Ascending aorta (tissue), 2 donors: Measurements from ENCODE around the gene PSTPIP1. TPM values are rescaled to one million over a fixed set of nuclear protein-coding genes. Genes with fewer than 3 reads are reported as not detected.
A peak's percentile ranks its signal among the peaks of the same experiment; 100 is the strongest.

Source experiments
- DNase-seq, 2 donors: peaks; one replicate each; pipeline ENCODE4 v3.0.0-alpha.2; 2019; ENCODE audit warnings: low spot score in 2 of 2
- H3K27ac ChIP-seq, 2 donors: fragments of 200-600 bp; sonication (generic); one replicate each; pipeline ENCODE4 v1.5.1; 2016 to 2017; ENCODE audit warnings: mild to moderate bottlenecking in 1 of 2
- H3K27me3 ChIP-seq: fragments of 200-600 bp; sonication (generic); one replicate; pipeline ENCODE4 v1.5.1; 2017
- H3K36me3 ChIP-seq, 2 donors: fragments of 200-600 bp; sonication (generic); one replicate each; pipeline ENCODE4 v1.5.1; 2016
- H3K4me1 ChIP-seq, 2 donors: fragments of 200-600 bp; sonication (generic); one replicate each; pipeline ENCODE4 v1.5.1; 2016 to 2017; ENCODE audit warnings: mild to moderate bottlenecking in 1 of 2
- H3K4me3 ChIP-seq, 2 donors: fragments of 200-600 bp; sonication (generic); one replicate each; pipeline ENCODE4 v1.5.1; 2016 to 2017; ENCODE audit warnings: mild to moderate bottlenecking in 1 of 2
- H3K9me3 ChIP-seq, 2 donors: fragments of 200-600 bp; sonication (generic); one replicate each; pipeline ENCODE4 v1.5.1; 2016
- CTCF ChIP-seq, 3 experiments: fragments of 200-600 bp in 2 of 3; fragments of 450-650 bp in 1 of 3; sonication (generic) in 2 of 3; IDR thresholded peaks; one replicate each; pipeline ENCODE4 v1.5.1; 2016 to 2019; ENCODE audit warnings: antibody characterized with exemption in 3 of 3, mild to moderate bottlenecking in 1 of 3, moderate library complexity in 1 of 3
- intact Hi-C: fragments of 100-400 bp; cut with DNase I; formaldehyde crosslinking; loops from one replicate; pipeline ENCODE4 v1.15.1; 2023
- total RNA-seq: library from RNA; depleted of rRNA; stranded (reverse); fragments of >200 nt; gene quantifications from one replicate; pipeline ENCODE4 v1.1.0, GENCODE V29; 2016

PSTPIP1 gene
- total RNA-seq, 1 donor from 2014 or later, result 14.6 TPM

- intact Hi-C loops, result no loop called here
- H3K27ac ChIP-seq, result no peak overlapping the region
These were observed 37.9 kb downstream of the PSTPIP1 start for GRCh38 chr15:77032647-77033416.

GRCh38 chr15:77033417-77033728 is 38.4 kb downstream of the PSTPIP1 start:
- no peaks in the 10 kb centered on the region for H3K27me3 ChIP-seq
- no peak for TF ChIP-seq CTCF (IDR thresholded peaks at IDR 0.05)
- peaks cover 10 to 16% of the 10 kb centered on the region in 2 donors for H3K36me3 ChIP-seq
- intact Hi-C loops, result no loop called here
- peak in 1 of 2 donors; percentile 59 for DNase-seq
- no peaks in the 10 kb centered on the region for H3K4me1 ChIP-seq
- H3K4me3 ChIP-seq, result no peak overlapping the region
- no peak overlapping the region for H3K27ac ChIP-seq
- H3K9me3 ChIP-seq, result no peaks in the 10 kb centered on the region

More at GRCh38 chr15:77032647-77033416, 37.9 kb downstream of the PSTPIP1 start:
- Histone ChIP-seq H3K9me3 (no peaks in the 10 kb centered on the region), H3K36me3 (peaks cover 10 to 16% of the 10 kb centered on the region in 2 donors), H3K27me3 (no peaks in the 10 kb centered on the region), H3K4me1 (no peaks in the 10 kb centered on the region), H3K4me3 (no peak overlapping the region)
- no peak for DNase-seq
- TF ChIP-seq CTCF (IDR thresholded peaks at IDR 0.05), result no peak

- intact Hi-C loops, result no loop called here
- no peak overlapping the region for H3K27ac ChIP-seq
- H3K9me3 ChIP-seq, result no peaks in the 10 kb centered on the region
- peaks cover 10 to 16% of the 10 kb centered on the region in 2 donors for H3K36me3 ChIP-seq
- no peaks in the 10 kb centered on the region for H3K27me3 ChIP-seq
- H3K4me1 ChIP-seq, result no peaks in the 10 kb centered on the region
- no peak overlapping the region for H3K4me3 ChIP-seq
- TF ChIP-seq CTCF (IDR thresholded peaks at IDR 0.05), result no peak
- peak in 1 of 2 donors; percentile 59 for DNase-seq
These were observed 39.1 kb downstream of the PSTPIP1 start for GRCh38 chr15:77033729-77034671.

- peaks cover 10 to 16% of the 10 kb centered on the region in 2 donors for H3K36me3 ChIP-seq
- TF ChIP-seq CTCF (IDR thresholded peaks at IDR 0.05), result peak in 2 of 3 experiments; percentile 53 to 66
- H3K9me3 ChIP-seq, result no peaks in the 10 kb centered on the region
- no peaks in the 10 kb centered on the region for H3K27me3 ChIP-seq
- no peak overlapping the region for H3K4me3 ChIP-seq
- H3K4me1 ChIP-seq, result no peaks in the 10 kb centered on the region
- peak in 1 of 2 donors; percentile 63 for DNase-seq
- intact Hi-C loops, result no loop called here
- H3K27ac ChIP-seq, result peak overlapping the region in 1 of 2 donors; percentile 43
These were observed 40.0 kb downstream of the PSTPIP1 start for GRCh38 chr15:77034695-77035489.

- intact Hi-C loops, result no loop called here
- no peaks in the 10 kb centered on the region for H3K4me1 ChIP-seq
- no peak for DNase-seq
- H3K27me3 ChIP-seq, result no peaks in the 10 kb centered on the region
- no peaks in the 10 kb centered on the region for H3K9me3 ChIP-seq
- H3K27ac ChIP-seq, result peak overlapping the region in 1 of 2 donors; percentile 43
- no peak for TF ChIP-seq CTCF (IDR thresholded peaks at IDR 0.05)
- no peak overlapping the region for H3K4me3 ChIP-seq
- H3K36me3 ChIP-seq, result peaks cover 11 to 16% of the 10 kb centered on the region in 2 donors
These were observed 40.7 kb downstream of the PSTPIP1 start for GRCh38 chr15:77035584-77035983.
